HS-5 (cell line): Measurements from ENCODE around the gene DNER.

Experiments used
- DNase-seq: peaks from one replicate; pipeline ENCODE4 v3.0.0-alpha.2; 2012; ENCODE audit warnings: low read depth

Gene DNER

DNA sequence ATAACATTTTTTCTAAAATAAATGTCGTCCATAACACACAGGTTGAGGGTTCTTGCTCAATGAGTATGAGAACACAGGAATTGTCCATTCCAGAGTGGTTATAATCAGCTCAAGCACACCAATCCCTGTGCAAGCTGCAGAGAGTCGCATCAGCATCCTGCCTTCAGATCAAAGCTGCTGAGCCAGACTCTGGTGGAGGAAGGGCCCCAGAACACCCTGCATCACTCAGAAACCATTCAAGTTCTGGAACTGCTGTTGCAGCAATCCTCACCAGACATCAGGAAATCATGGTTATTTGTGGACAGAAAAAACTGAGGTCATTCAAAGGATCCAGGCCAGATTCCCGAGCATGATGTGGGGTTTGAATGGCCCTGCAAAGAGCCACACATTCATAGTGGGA is 44.5 kb downstream of the DNER start:
- peak; percentile 22 for DNase-seq

DNA sequence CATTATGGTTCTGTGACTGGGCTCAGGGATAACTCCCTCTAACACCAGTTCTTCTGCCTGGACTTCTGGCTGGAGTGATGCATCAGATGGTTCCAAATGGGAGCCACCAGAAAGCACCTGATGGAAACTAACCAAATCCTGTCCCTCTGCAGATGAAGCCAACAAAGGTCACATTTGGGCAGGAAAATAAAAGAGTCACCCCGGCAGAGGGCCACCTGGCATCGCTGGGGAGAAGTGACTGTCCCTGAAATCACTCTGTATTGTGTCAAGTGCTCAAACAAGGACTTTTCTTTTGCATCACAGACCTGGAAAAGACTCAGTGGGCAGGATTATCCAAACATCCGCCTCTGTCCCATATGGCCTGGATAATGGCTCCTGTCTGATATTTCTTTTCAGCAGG is 47.5 kb downstream of the DNER start:
- no peak for DNase-seq

DNA sequence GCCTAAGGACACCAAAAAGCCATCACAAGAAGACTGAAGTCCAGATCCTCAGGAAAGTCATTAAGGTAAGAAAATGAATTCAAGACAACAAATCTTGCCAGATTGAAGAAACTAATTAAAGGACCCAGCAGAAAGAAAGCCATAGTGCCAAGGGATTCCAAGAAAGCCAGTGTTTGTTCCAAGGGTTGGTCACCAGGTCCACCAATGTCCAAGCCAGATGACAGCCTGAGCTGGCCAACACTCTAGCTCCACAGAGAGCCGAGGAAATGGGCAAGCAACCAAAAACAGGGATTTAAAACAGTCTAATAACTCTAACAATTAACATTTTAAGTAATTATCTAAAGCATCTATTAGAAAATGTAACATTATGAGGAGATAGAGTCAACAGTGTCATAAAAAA is 49.2 kb downstream of the DNER start:
- no peak for DNase-seq

DNA sequence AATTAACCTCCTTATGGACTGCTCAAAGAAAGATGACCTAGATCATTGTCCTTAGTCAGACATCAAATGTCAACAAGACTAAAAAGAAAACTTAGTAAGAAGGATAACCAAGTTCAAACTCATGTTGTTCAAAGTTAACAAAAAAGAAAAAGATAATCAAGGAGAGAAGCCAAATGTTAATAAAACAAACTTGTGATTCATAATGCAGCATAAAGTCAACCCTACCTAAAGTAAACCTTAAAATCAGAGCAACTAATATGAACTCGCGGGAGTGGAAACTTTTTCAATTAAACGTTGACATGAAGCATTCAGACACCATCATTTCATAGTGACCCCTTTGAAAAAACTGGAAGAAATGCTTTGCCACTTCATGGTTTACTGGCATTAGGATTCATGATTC is 52.9 kb downstream of the DNER start:
- no peak for DNase-seq

DNA sequence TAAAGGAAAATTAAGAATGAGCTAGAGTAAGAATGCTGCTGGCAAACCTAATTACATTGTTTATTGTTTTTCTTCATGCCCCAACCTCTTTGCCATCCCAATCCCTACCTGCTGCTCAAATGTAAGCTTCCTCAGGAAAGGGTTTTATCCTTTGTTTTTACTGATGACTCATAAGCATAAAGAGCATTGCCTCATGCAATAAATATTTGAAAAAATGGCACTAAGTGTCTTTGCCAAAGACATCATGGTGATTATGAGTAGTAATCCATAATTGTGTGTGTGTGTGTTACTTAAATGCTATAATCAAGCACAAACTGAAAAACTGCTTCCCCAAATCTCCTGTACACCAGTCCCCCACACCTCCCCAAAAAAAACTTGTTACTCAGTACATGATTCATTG is 53.4 kb downstream of the DNER start:
- peak; percentile 37 for DNase-seq

DNA sequence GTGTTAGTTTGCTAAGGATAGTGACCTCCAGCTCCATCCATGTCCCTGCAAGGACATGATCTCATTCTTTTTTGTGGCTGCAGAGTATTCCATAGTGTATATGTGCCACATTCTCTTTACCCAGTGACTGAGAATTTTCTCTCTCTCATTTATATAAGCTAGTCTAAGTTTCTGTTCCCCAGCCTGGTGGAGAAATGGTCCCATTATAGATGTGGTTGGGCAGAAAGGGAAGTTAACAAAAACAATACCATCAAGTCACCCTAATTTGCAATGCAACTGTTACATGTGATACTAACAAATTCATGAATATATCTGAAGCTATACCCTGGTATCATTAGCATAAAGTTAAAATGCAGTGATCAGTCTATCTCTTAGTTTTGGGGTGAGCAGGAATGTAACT is 54.0 kb downstream of the DNER start:
- DNase-seq, result no peak

DNA sequence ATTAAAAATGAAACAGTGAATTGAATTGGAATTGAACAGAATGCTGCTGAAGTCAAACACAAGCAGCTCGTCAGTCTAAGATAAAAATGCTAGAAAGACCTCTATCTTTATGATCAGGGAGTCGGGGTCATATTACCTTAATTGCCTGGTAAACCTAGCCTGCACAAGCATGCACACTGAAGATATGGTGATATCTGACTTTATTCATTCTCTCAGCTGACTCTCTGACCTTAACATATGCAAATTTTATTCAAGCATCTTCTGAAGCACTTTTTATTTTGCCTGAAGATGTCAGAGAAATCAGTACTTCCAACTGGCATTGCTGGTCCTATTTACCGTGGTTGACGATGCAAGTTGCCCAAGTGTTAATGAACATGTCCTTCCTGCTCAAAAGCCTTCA is 56.4 kb downstream of the DNER start:
- DNase-seq, result no peak

DNA sequence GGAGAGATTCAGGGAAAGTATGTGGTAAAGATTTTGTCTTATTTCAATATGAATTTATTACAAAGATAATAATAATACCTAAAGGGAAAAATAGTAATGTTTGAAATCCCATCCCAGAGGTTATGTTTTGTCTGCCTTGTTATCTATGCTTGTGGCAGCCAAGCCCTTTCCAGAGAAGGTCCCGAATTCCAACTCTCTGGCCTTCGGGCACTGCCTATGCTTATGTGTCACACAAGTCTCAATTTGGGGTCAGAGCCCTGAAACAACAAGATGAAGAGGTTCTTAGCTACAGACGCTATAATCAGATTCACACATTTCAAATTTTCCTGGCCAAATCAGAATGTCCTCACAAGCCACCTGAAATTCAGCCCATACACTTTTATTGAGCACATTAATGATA is 59.9 kb downstream of the DNER start:
- no peak for DNase-seq

DNA sequence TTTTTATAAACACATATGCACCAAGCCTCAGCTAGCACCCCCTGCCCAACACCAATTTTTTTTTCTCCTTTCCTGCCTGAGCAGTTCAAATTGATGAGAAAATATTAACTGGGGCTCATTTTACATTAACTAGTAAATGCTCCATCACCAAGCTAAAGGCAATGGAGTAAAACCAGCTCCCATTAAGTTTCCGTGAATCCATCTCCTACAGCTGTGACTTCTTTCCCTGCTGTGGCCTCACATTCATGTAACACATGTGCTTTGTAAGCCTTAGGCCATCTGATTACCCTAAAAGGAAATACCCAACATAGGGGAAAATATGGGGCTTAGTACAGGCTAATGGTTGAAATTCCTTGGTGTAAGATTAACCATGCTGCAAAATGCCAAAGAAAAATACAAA is 60.8 kb downstream of the DNER start:
- DNase-seq, result no peak

DNA sequence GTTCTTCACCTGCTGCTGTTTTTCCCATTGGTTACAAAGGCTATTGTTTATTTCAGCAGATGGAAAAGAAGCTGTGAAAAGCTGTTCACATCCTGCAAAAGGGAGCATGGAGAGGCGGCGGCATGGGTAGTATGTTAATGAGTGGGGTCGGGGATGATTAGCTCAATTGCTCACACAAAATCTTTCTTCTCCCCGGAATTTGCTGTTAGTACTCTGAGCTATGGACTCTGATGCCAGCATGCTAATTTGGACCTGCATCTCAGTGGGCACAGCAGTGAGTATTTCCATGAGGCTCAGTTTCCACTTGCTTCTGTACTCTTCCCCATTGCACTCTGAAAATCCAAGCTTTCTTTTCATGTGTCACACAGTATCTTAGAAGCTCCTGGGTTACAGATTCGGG is 61.6 kb downstream of the DNER start:
- DNase-seq, result no peak

DNA sequence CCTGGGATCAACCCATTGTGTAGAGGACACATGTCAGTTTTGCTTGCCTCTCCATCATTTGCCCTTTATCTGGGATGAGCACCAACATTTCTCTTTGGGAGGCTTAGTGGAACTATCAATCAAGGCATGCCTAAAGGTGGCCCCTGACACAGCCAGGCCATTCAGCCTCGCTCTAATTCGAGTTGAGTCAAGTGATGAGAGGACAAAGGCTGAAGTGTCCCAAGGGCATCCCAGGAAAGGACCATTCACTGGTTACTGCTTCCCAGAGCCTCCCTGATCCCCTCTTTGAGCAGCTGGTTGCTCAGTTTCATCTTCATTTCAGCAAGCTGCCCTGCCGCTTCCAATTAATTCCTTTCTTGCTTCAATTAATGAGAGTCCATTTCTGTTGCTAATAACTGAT is 63.5 kb downstream of the DNER start:
- DNase-seq, result no peak

DNA sequence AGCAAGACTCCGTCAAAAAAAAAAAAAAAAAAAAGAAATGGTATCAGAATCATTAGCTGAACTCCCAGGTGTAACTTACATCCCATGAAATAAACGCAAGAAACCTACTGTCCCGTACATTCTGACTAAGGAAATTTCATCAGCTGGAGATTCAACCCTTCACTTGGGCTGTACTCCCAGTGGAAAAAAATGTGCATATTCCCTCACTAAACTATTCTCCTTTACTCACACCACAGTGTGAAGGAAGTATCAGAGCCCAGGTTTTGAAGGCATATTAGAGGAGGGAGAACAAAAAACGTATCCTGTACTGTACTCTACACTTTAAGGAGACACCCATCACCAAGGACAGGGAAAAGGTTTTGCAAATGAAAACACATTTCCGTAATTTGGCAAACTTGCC is 64.3 kb downstream of the DNER start:
- DNase-seq, result no peak

DNA sequence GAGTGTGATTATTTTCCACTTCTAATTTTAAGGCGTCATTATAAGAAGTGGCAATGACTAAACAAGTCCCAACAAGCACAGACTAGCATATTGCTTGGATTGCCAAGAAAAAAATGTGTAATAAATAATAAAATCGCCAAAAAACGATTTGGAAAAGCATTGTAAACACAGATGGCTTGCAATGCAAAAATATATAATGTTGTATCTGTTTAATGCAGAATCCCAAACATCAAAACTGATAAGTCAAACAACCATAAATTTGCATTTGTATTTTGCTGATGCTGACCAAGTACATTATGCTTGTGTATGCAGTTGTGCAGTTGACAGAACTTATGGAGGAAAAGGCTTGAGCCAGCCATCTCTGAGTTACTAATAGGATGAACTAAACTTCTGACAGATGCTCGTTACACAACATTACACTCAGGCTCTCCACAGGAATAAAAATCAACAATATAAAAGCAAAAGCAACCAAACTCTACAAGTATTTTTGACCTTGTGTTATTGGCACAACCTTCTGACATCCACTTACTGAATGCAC is 68.1 kb downstream of the DNER start:
- DNase-seq, result no peak

DNA sequence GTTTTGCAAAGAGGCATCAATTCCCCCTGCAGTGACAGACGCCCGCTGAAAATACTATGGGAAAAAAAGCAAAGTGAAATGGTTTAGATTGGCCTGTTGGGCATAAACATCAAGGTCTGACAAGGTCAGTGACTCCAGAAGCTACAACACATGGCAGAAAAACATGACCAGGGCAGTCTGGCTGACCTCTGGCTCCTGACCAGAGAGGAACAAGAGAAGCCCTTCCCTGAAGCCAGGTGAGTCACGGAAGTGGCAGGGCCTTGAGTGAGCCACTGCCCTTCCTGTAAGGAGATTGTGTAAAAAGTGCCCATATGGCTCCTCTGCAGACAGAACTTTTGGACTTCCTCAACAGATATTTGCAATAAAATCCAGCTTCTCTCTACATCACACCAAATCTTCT is 72.0 kb downstream of the DNER start:
- DNase-seq, result peak; percentile 18

DNA sequence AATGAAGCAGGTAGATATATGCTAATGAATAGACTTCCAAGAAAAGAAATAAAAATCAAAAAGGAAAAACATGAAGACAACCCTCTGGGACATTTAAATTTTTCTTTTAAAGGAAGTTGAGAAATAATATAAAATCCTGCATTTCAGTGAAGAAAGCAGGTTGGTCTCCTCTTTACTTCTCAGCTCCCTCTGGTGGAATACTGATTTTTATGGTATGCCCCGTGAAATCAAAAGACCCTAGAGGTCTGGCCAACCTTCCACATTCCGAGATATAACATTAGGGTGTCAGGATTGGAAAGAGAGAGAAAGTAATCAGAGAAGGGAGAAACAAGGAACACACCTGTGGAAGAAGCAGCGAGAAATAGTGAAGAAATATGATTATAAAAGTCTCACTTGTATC is 72.7 kb downstream of the DNER start:
- DNase-seq, result no peak

DNA sequence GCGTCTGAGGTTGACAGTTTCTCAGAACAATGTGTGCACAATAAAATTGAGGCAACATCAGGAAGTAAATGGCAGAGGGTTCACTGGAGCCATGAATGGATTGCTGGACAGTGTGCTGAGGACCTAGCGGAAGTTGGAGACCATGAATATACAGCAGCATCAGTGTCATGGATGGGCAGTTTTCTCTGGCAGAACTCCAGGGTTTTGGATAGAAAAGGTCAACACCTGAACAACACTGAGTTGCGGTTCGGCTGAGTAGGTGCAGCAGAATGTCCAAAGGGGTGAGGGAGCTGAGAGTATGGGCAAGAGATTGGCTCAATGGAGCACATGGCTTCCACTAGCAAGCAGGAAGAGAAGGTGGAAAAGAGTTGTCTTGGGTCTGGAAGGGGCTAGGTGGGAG is 73.7 kb downstream of the DNER start:
- no peak for DNase-seq

DNA sequence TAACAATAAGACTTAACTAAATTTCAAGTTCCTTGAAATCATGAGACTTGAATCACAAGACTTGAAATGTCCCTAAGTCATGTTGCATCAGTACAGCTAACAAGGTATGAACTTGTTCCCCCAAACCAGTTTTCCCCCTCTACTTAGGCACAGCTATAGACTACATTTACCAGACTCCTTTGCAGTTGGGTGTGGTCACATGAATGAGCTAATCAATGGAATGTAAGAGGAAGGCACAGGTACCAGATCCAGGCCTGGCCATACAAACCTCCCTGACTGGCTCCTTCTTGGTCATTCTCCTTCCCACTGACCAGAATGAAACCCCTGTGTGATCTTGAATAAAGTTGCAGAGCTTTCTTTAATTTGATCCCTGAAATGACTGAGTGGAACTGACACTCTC is 77.8 kb downstream of the DNER start:
- DNase-seq, result no peak

DNA sequence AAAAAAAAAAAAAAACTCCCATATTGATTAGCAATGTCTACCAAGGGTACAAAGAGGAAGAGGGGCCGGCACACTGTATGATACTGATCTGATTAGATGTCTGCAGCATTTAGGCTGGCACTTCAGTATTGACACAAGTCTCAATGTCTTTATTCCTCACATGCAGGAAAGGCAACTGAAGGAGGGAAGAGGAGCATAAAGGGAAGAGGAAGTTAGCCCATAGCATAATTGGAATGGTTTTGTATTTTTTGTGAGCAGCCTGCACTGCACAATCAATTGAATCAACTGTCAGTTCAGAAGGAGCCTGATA is 79.0 kb downstream of the DNER start:
- DNase-seq, result no peak

DNA sequence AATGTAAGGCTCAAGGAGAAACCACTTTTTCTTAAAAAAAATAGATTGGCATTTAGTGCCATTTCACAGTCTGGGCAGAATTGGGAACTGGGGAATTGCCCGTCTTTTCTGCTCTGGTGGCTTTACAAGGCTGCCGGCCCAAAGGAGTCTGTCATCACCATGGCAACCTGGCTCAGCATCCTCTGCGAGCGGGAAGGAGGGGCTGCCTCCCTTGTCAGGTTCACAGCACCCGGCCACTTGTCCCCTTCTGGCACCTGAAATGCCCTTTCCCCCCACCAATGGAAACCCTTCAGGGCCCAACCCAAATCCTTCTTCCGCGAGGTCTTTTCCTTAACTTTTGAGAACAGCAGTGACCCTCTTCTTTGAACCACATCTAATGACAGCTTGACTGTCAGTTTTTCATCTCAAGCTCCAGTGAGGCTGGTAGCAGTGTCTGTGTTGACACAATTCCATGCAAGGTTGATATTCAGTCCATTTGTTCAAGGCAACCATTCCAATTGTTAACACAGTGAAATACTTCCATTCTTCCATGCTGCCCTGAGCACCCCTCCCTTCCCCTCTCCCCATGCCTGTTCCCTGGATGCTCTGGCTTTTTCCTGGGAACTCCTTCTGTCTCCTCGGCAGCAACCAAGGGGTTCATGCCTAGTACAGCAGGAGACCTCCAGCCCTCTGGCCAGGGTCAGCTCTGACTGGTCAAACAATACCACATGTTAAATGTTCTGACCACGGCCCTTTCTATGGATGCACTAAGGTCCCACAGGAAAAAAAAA is 79.6 kb downstream of the DNER start:
- no peak for DNase-seq

DNA sequence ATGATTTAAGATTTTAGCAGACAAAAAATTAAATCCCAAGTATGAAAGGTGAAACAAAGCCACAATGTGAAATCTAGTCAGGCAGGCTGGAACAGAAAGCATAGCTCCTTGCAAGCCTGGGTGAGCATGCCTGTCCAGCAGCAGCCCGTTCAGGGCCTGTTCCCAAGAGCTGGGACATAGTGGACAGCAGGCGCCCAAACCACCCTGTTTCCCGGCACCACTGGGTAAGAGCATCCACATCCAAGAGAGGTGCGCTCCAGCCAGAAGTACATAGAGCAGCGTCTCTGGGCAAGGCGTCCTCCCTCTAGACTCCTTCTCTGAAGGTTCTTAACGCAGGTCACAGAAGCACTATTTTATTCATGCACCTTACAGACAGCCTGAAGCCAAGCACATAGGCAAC is 80.8 kb downstream of the DNER start:
- DNase-seq, result no peak

DNA sequence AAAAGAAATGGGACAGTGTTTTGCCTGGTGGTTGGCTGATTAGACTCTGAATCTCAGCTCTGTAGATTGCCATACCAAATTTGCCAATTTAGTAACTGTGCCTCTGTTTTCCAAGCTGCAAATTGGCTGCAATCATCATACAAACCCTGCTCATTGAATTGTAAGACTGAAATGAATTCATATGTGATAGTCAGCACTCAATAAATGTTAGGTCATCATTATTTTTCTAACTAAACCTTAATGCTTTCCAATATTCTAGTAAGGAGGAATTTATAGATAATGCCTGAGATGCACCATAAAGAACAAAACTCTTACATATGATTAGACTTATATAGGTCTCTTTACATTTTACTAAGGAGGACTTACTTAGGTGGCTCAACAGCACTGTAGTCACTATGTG is 85.3 kb downstream of the DNER start:
- no peak for DNase-seq

DNA sequence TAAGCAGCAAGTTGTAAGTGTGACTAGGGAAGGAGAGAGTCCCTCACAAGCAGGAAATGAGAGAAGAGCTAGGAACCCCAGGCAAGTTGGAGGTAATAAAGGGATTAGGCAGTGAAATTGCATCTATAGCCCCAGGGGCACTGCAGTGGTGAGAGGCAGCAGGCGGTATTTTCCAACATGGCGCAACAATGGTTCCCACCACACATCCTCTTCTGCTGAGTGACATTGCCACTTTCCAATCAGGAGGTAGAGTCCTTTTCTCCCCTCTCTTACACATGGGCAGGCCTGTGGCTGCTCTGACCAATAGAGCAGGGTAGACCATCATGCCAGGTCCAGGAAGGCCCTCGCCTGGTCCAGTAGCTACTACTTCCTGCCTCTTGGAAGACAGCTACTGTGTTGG is 86.6 kb downstream of the DNER start:
- DNase-seq, result no peak

DNA sequence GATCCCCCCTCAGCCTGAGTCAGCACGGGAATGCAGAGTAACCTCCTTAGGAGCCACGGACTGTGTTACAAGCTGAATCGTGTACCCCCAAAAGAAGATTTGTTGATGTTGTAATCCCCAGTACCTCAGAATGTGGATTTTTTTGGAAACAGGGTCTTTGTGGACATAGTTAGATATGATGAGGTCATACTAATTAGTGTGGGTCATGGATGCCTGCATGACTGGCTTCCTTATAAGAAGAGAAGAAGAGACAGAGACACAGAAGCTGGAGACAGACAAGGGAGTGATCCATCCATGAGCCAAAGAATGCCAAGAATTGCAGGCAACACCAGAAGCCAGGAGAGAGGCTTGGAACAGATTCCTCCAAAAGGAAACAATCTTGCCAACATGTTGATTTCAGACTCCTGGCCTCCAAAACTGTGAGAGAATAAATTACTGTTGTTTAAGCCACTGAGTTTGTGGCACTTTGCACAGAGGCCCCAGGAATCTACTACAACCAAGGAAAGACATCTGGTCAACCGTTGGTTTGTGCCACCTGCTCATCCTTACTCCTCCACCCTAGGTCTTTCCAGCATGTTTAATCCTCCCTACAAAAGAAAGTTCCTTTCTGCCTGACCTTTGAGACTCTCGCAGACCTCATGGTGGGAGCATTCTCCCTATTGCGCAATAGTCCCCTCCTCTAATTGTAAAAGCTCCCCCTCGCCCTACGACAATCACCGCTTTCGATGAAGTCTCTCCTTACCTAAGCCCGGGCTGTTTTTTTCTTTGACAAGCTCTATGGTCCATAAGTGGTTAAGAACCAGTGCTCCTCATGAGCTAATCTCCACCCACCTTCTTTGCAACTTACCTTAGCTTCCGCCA is 91.6 kb downstream of the DNER start:
- DNase-seq, result no peak

DNA sequence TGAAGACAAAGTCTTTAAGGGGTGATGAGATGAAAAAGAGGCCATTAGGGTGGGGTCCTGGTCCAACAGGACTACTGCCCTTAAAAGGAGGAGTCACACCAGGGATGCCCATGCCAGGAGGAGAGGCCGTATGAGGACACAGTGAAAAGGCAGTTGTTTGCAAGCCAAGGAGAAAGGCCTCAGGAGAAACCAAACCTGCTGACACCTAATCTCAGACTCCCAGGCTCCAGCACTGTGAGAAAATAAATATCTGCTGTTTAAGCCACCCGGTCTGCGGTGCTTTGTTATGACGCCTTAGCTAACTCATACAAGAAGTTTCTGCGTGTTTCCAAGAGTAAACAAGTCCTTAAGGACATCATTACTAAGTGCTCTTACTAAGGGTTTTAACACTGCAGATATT is 93.6 kb downstream of the DNER start:
- no peak for DNase-seq
